HG03060 (cell line): ENCODE data around the gene DHX9.

Source experiments
- ATAC-seq: cut with Tn5 transposase; IDR thresholded peaks from one replicate; pipeline ENCODE4 v1.9.1; 2021; ENCODE audit warnings: low read depth, moderate number of reproducible peaks; ENCODE audit not compliant: unreplicated experiment

The DHX9 gene

DNA sequence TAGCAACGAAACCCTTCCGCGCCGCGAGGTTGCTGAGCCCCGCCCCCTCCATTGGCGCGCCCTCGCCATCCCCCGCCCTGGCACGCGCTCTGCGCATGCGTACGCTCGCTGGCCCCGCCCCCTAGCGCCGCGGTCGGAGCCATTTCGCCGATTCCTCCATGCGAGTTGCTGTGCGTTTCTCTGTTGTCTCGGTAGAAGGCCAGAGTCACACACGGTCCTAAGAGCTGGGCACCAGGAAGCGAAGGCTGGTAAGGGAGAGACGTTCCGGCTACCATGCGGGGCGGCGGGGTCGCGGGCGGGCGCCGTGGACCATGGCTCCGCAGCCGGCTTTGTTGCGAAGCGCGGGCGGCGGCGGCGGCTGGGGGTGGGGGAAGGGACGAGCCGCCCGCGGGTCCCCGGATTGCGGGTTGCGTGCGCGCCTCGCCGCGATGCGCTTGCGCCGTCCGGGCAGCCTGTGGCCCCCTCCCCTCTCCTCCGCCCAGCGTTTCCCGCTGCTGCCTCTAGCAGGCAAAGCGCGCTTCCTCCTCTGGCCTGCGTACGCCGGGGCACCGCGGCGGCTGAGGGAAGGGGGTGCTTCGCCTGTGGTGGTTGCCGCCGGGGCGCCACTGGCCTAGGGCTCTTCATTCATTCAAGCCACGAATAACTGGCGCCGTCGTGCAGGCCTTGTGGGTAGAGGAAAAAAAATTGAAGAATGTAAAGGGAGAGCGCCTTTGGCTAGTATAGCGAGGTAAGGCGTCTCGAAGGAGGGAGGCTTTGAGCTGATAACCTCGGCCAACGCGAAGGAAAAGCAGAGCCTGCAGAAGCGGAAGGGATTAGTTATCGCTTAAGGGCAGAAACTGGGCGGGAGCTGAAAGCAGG lies at the start of gene DHX9:
Gene DHX9 (plus strand): TSS at position 139 of the 858 bp plus-strand sequence. CDS start 3,220 bp downstream, outside the sequence.
- peak; percentile 48 for ATAC-seq

GRCh38 chr1:182791281-182792179 lies 47.6 kb upstream of the DHX9 start:
- no peak for ATAC-seq

DNA sequence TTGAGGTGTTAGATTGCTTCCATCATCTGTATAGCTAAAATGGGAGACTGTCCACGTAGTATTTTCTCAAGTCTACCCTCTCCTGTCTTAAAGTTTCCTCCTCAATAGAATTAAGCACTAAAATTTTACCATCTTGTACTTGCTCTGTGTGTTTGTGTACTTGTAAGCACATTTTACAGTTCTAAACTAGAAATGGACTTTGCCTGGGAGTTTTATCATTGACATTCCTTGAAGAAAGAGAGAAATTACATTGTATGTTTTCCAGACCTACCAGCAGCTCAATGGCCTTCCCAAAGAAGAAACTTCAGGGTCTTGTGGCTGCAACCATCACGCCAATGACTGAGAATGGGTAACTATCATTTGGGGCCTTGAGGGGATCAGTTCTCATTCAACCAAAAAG lies 45.1 kb upstream of the DHX9 start:
- ATAC-seq, result no peak

DNA sequence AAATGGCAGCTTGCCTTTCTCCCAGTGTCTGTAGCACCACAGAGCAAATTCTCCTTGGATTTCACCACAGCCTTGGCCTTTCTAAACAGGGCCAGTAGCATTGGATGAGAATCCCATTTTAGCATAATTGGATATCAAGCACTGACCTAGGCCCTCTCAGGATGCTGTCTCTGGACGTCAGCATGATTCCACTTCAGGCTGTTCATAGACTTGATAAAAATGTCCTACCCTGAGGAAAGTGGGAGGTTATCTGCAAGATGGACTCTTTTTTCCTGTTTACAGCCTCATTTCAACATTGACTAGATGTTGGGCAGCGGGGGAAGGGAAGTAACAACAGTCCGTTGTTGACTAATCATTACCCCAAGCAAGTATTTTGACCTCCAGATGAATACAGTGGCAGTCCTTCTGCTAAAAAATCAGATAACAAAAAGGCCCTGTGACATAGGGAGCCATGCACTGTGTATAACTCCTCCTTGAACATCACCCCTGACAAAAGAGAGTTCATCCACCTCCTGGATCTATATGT lies 44.4 kb upstream of the DHX9 start:
- no peak for ATAC-seq

GRCh38 chr1:182795563-182796228 lies 43.5 kb upstream of the DHX9 start:
- no peak for ATAC-seq

DNA sequence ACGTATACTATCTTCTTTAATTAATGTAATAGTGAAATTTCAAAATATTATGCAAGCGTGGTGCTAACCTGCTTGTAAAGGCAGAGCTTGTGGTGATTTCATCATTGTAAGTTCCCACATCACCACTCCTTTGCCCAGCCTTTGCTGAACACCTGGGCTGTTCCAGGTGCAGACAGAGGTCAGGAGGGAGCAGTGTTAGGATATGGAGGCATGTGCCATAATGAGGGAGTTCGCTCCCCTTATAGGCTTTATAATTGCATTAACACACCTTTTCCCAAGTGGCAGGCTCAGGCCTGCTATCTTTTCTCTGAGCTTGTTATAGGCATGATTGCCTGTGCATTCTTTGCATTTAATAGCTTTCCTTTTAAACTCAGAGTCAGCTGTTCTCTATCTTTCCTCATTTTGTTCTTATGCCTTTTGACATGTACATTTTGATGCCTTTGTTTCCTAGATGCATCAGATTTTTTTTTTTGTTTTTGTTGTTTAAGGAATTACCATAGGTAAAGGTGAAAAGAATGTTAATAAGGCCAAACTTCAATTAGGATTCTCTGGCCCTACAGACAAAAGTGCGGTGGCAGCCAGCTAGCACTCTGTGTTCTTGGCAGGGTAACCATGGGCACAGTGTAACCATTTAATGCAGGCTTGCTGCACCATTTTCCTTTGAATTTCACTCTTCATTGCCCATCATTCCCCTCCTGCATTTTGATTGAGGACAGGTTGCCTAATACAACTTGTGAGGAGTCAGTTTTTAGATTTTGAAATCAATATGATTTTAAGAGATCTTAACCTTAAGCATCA lies 36.9 kb upstream of the DHX9 start:
- ATAC-seq, result no peak

DNA sequence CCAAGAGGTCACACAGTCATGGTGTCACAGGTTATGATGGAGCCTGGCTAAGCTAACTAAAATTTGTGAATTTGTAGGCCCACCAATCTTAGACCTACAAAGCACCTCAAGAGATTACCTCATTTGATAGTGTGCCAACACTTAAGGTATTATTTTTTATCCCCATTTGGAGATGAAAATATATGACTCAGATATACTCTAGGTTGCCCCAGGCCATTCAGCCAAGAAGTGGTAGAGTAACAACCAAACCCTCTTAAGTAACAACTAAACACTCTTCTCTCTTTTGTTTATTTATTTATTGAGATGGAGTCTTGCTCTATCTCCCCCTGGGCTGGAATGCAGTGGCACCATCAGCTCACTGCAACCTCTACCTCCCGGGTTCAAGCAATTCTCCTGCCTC lies 35.3 kb upstream of the DHX9 start:
- ATAC-seq, result no peak

- ATAC-seq, result no peak
These were observed 33.0 kb upstream of the DHX9 start for GRCh38 chr1:182806015-182806678.

DNA sequence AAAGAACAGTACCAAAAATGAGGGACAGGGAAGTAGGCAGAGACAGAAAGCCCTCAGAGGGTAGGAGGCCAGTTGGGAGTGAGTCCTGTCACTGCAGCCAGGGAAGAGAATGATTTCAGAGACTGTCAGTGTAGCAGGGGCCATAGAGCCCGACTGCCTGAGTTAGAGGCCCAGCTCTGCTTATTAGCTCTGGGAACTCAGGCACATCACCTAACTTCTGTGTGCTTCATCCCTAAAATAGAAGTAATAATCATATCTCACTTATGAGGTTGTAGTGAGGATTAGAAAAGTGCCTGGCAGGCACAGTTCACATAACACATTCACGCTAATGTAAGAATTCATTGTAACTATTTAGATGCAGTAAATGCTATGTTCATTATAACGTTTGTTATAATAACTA lies 31.2 kb upstream of the DHX9 start:
- no peak for ATAC-seq

- ATAC-seq, result no peak
These were observed 29.7 kb upstream of the DHX9 start for GRCh38 chr1:182809414-182809957.

GRCh38 chr1:182811975-182812722 lies 27.0 kb upstream of the DHX9 start:
- ATAC-seq, result no peak

- no peak for ATAC-seq
These were observed 22.3 kb upstream of the DHX9 start for GRCh38 chr1:182816863-182817262.

GRCh38 chr1:182817802-182818201 lies 21.3 kb upstream of the DHX9 start:
- no peak for ATAC-seq

- ATAC-seq, result no peak
These were observed 15.9 kb upstream of the DHX9 start for GRCh38 chr1:182823220-182823619.

DNA sequence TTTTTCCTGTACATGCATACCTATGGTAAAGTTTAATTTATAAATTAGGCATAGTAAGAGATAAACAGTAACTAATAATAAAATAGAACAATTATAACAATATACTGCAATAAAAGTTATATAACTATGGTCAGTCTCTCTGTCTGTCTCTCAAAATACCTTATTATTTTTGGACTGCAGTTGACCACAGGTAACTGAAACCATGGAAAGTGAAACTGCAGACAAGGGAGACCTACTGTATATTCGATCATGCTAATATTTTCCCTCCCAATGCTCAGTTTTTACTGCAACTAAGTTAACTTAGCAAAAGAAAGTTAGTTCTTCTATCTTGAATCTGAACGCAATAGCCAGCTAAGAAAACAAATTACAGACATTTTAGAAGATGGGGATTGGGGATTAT lies 12.3 kb upstream of the DHX9 start:
- no peak for ATAC-seq

GRCh38 chr1:182829285-182829932 lies 9.7 kb upstream of the DHX9 start:
- no peak for ATAC-seq

- ATAC-seq, result no peak
These were observed 5.9 kb upstream of the DHX9 start for GRCh38 chr1:182833271-182833670.

- no peak for ATAC-seq
These were observed 4.8 kb upstream of the DHX9 start for GRCh38 chr1:182834326-182834725.
